ENCODE results near the gene ADGRD1.

DNA sequence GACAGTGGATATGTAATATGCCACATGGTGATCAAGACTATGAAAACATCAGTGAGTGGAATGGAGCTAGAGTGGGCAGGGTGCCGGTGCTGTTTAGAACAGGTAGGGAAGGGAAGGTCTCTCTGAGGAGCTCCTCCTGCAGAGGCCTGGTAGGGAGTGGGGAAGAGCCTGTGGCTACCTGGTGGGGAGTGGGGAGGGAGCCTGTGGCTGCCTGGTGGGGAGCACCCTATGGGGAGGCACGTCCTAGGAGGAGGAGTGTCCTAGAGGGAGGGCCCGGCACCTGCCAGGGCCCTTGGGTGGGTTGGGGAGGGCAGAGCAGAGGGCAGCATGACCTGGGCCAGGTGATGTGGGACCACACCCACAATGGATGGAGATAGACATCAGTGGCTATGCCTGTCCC is 122.6 kb downstream of the ADGRD1 start:
- TF ChIP-seq, protein P1, sequence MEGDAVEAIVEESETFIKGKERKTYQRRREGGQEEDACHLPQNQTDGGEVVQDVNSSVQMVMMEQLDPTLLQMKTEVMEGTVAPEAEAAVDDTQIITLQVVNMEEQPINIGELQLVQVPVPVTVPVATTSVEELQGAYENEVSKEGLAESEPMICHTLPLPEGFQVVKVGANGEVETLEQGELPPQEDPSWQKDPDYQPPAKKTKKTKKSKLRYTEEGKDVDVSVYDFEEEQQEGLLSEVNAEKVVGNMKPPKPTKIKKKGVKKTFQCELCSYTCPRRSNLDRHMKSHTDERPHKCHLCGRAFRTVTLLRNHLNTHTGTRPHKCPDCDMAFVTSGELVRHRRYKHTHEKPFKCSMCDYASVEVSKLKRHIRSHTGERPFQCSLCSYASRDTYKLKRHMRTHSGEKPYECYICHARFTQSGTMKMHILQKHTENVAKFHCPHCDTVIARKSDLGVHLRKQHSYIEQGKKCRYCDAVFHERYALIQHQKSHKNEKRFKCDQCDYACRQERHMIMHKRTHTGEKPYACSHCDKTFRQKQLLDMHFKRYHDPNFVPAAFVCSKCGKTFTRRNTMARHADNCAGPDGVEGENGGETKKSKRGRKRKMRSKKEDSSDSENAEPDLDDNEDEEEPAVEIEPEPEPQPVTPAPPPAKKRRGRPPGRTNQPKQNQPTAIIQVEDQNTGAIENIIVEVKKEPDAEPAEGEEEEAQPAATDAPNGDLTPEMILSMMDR (IDR thresholded peaks at IDR 0.05) = no peak
- TF ChIP-seq EP300 (IDR thresholded peaks at IDR 0.05) (no peak), POLR2AphosphoS5 (IDR thresholded peaks at IDR 0.05) (no peak)
